Stimulated activated naive B cell treated with anti-CD40 and anti-IgM and Interleukin-4, amounts not matched to agents 10 μg/mL and 1 μg/mL and 100 μg/mL, for 72 hours (primary cell): Measurements from ENCODE around the gene IL19.

Source experiments
- ATAC-seq, 2 donors: fragments of 150-1000 bp; cut with Tn5 transposase; replicated peaks; 2 replicates each; pipeline ENCODE4 v1.10.0; 2021; ENCODE audit warnings: moderate library complexity in 1 of 2
- DNase-seq: peaks from one replicate; pipeline ENCODE4 v3.0.0; 2021
- H3K27ac Mint-ChIP-seq: one replicate; pipeline ENCODE4 v1.8.0; 2022; ENCODE audit warnings: mild to moderate bottlenecking, mixed read lengths
- H3K27me3 Mint-ChIP-seq, 2 donors: one replicate each; pipeline ENCODE4 v1.8.0; 2022; ENCODE audit warnings: mixed read lengths in 2 of 2
- H3K36me3 Mint-ChIP-seq, 2 donors: one replicate each; pipeline ENCODE4 v1.8.0; 2022; ENCODE audit warnings: mixed read lengths in 2 of 2, mild to moderate bottlenecking in 1 of 2
- H3K4me1 Mint-ChIP-seq, 2 donors: one replicate each; pipeline ENCODE4 v1.8.0; 2022; ENCODE audit warnings: mixed read lengths in 2 of 2, mild to moderate bottlenecking in 1 of 2
- H3K4me3 Mint-ChIP-seq, 2 donors: one replicate each; pipeline ENCODE4 v1.8.0; 2022; ENCODE audit warnings: mild to moderate bottlenecking in 2 of 2, mixed read lengths in 2 of 2, moderate library complexity in 1 of 2
- H3K9me3 Mint-ChIP-seq, 2 donors: one replicate each; pipeline ENCODE4 v1.8.0; 2022; ENCODE audit warnings: mixed read lengths in 2 of 2, mild to moderate bottlenecking in 1 of 2

The IL19 gene

GRCh38 chr1:206867239-206867638 is 96.7 kb downstream of the IL19 start:
- no peaks in the 10 kb centered on the region for H3K36me3 Mint-ChIP-seq
- no peak overlapping the region for H3K27ac Mint-ChIP-seq
- H3K9me3 Mint-ChIP-seq = no peaks in the 10 kb centered on the region
- ATAC-seq = no peak
- no peak for DNase-seq
- H3K4me1 Mint-ChIP-seq = peaks cover 10 to 18% of the 10 kb centered on the region in 2 donors
- H3K27me3 Mint-ChIP-seq = peaks cover 5 to 6% of the 10 kb centered on the region in 2 donors
- no peak overlapping the region for H3K4me3 Mint-ChIP-seq

DNA sequence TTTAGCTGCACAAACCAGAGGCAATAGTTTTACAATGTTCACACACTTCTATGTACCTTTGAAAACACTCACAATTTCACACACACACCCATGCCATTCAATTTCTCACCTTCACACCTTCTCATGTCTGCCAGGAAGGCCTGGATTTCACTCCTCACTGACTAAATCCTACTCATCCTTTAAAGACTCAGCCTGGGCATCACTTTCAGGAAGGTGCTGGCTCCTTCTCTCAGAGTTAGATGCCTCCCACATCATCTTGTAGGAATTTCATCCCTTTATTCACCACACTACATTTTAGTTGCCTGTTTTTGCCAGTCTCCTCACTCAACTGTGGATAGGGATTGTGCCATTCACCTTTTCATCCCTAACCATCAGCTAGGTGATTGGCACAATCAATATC is 97.1 kb downstream of the IL19 start:
- no peak for DNase-seq
- Mint-ChIP-seq H3K36me3 (no peaks in the 10 kb centered on the region), H3K27me3 (peaks cover 5% of the 10 kb centered on the region in 2 donors), H3K4me1 (peaks cover 10 to 18% of the 10 kb centered on the region in 2 donors), H3K27ac (no peak overlapping the region), H3K9me3 (no peaks in the 10 kb centered on the region), H3K4me3 (no peak overlapping the region)
- ATAC-seq = no peak

DNA sequence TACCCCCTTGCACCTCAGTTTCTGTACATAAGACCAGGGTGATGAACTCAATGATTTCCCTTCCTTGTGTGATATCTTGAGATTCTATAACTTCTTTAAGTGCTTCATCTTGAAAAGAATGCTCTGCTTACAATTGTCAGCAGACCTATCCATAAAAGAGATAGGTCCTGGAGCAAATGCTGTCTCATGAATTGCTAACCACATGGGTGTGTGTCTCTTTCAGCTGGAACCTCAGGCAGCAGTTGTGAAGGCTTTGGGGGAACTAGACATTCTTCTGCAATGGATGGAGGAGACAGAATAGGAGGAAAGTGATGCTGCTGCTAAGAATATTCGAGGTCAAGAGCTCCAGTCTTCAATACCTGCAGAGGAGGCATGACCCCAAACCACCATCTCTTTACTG is 97.7 kb downstream of the IL19 start:
- Mint-ChIP-seq H3K36me3 (no peaks in the 10 kb centered on the region), H3K4me3 (no peak overlapping the region), H3K27ac (no peak overlapping the region), H3K9me3 (no peaks in the 10 kb centered on the region), H3K4me1 (peaks cover 10 to 18% of the 10 kb centered on the region in 2 donors), H3K27me3 (no peaks in the 10 kb centered on the region)
- DNase-seq (no peak), ATAC-seq (no peak)

DNA sequence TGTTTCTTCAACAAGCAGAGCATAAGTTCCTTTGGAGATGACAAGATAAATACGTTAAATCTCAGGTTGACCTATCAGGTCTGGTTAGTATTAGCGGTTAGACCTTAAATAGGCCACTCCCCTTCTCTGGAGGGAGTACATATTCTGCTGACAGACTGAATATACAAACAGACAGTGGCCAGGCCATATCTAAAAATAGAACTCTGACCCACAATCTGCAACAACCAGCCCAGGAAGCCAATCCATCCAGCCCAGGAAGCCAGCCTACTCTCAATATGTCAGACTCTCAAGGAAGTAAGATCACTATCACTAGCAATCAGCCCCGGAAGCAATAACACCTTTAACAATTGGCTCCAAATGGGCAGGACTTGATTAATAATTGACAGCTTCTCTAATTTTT is 101.6 kb downstream of the IL19 start:
- peaks cover 7 to 8% of the 10 kb centered on the region in 2 donors for H3K9me3 Mint-ChIP-seq
- peaks cover 10 to 19% of the 10 kb centered on the region in 2 donors for H3K36me3 Mint-ChIP-seq
- no peaks in the 10 kb centered on the region for H3K27me3 Mint-ChIP-seq
- no peak overlapping the region for H3K4me3 Mint-ChIP-seq
- DNase-seq (no peak), ATAC-seq (no peak)
- no peaks in the 10 kb centered on the region for H3K4me1 Mint-ChIP-seq
- no peak overlapping the region for H3K27ac Mint-ChIP-seq

- ATAC-seq (no peak), DNase-seq (no peak)
- Mint-ChIP-seq H3K9me3 (peaks cover 13% of the 10 kb centered on the region in 2 donors), H3K4me3 (no peak overlapping the region), H3K4me1 (no peaks in the 10 kb centered on the region), H3K27me3 (no peaks in the 10 kb centered on the region), H3K27ac (no peak overlapping the region), H3K36me3 (peaks cover 13 to 23% of the 10 kb centered on the region in 2 donors)
These were observed 103.1 kb downstream of the IL19 start for GRCh38 chr1:206873603-206874188.

- ATAC-seq (no peak), DNase-seq (no peak)
- Mint-ChIP-seq H3K9me3 (peaks cover 17 to 20% of the 10 kb centered on the region in 2 donors), H3K27me3 (no peaks in the 10 kb centered on the region), H3K36me3 (peaks cover 13 to 29% of the 10 kb centered on the region in 2 donors), H3K4me3 (no peak overlapping the region), H3K27ac (no peak overlapping the region), H3K4me1 (no peaks in the 10 kb centered on the region)
These were observed 105.3 kb downstream of the IL19 start for GRCh38 chr1:206875752-206876377.

DNA sequence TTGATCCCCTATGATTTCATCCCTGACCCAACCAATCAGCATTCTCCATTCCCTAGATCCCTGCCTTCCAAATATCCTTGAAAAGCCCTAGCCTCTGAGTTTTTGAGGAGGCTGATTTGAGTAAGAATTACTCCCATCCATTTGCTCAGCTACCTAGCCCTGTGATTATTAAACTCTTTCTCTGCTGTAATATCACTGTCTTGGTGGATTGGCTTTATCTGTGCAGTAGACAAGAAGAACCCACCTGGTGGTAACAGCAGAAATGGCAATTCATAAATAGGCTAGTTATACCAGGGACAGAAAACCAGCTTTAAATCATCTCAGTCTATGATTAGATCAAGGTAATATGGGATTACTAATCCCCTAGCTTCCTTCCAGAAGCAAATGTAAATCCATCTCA is 107.9 kb downstream of the IL19 start:
- no peak for ATAC-seq
- no peak overlapping the region for H3K27ac Mint-ChIP-seq
- H3K27me3 Mint-ChIP-seq = no peaks in the 10 kb centered on the region
- H3K4me1 Mint-ChIP-seq = no peaks in the 10 kb centered on the region
- H3K4me3 Mint-ChIP-seq = no peak overlapping the region
- peaks cover 17 to 20% of the 10 kb centered on the region in 2 donors for H3K9me3 Mint-ChIP-seq
- DNase-seq = no peak
- H3K36me3 Mint-ChIP-seq = peaks cover 13 to 29% of the 10 kb centered on the region in 2 donors

GRCh38 chr1:206880314-206880713 is 109.7 kb downstream of the IL19 start:
- H3K36me3 Mint-ChIP-seq = peaks cover 9 to 26% of the 10 kb centered on the region in 2 donors
- H3K27ac Mint-ChIP-seq = no peak overlapping the region
- H3K27me3 Mint-ChIP-seq = no peaks in the 10 kb centered on the region
- ATAC-seq (peak in 1 of 2 donors; percentile 29), DNase-seq (no peak)
- peaks cover 15 to 20% of the 10 kb centered on the region in 2 donors for H3K9me3 Mint-ChIP-seq
- H3K4me1 Mint-ChIP-seq = no peaks in the 10 kb centered on the region
- no peak overlapping the region for H3K4me3 Mint-ChIP-seq

- Mint-ChIP-seq H3K27ac (no peak overlapping the region), H3K27me3 (no peaks in the 10 kb centered on the region), H3K4me3 (no peak overlapping the region), H3K36me3 (peaks cover 3 to 13% of the 10 kb centered on the region in 2 donors), H3K4me1 (no peaks in the 10 kb centered on the region), H3K9me3 (peaks cover 9 to 12% of the 10 kb centered on the region in 2 donors)
- ATAC-seq (no peak), DNase-seq (no peak)
These were observed 112.0 kb downstream of the IL19 start for GRCh38 chr1:206882555-206882954.

DNA sequence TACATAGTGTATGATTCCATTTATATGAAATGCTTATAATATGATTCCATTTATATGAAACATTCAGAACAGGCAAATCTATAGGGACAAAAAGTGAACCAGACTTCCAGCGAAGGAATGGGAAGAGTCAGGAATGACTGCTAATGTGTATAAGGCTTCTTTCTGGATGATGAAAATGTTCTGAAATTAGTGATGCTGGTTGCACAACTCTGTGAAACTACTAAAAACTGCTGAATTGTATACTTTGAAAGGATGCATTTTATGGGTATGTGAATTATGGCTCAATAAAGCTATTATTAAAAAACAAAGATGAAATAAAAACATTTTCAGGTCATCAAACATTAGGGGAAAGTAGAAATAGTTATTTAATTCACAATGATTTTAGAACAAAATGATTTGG is 112.6 kb downstream of the IL19 start:
- H3K36me3 Mint-ChIP-seq = peaks cover 3 to 12% of the 10 kb centered on the region in 2 donors
- no peaks in the 10 kb centered on the region for H3K27me3 Mint-ChIP-seq
- H3K4me3 Mint-ChIP-seq = no peak overlapping the region
- DNase-seq (no peak), ATAC-seq (no peak)
- H3K4me1 Mint-ChIP-seq = no peaks in the 10 kb centered on the region
- H3K9me3 Mint-ChIP-seq = peaks cover 8 to 11% of the 10 kb centered on the region in 2 donors
- H3K27ac Mint-ChIP-seq = no peak overlapping the region

- DNase-seq (no peak), ATAC-seq (no peak)
- no peak overlapping the region for H3K27ac Mint-ChIP-seq
- no peaks in the 10 kb centered on the region for H3K27me3 Mint-ChIP-seq
- peaks cover 0 to 2% of the 10 kb centered on the region in 2 donors for H3K4me1 Mint-ChIP-seq
- H3K36me3 Mint-ChIP-seq = peaks cover 0 to 8% of the 10 kb centered on the region in 2 donors
- H3K4me3 Mint-ChIP-seq = no peak overlapping the region
- peaks cover 4 to 6% of the 10 kb centered on the region in 2 donors for H3K9me3 Mint-ChIP-seq
These were observed 113.3 kb downstream of the IL19 start for GRCh38 chr1:206883876-206884275.

DNA sequence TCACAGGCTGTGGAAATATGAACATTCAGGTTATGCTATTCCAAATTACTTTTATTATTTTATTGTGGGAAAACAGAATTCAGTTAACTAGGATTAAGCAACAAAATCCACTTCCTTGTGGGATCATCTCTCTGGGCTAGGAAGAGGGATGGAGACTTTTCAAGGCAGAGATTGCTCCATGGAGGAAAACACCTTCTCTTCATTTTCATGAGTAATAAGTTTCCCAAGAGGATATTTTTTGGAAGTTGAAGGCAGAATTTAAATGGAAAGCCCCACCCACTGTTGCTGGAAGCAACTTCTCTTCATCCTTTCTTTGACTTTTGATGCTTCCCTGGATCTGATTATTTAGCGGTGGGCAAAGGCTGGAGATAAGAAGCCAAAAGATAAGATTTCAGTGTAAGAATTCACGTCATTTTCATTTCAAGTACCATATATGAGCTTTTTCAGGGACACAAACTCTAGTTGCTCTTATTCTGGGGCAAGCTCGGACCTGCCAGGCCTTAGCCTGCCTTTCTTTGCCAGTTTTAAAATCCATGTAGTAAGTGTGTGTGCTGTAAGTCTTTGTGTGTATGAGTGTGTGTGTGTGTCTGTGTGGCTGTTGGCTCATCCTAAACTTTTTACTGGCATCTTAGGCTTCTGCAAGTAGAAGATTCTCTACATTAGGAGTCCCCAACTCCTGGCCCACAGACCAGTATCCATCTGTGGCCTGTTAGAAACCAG is 114.9 kb downstream of the IL19 start:
- DNase-seq = no peak
- H3K9me3 Mint-ChIP-seq = no peaks in the 10 kb centered on the region

DNA sequence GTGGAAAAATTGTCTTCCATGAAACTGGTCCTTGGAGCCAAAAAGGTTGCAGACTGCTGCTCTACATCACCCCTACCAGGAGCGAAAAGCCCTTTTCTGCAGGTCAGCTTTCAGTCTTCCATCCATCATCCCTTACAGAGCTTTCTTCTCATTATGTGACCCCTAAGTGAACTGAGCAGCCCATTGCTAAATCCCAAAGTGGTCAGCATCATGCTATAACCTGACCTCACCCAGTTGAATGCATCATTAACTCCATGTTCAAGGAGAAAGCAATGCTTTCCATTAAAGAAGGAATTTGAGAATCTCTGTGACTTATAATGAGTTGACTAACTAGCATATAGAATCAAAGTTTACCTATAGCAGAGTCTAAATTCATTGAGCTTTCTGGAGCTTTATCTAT is 116.3 kb downstream of the IL19 start:
- Mint-ChIP-seq H3K27ac (no peak overlapping the region), H3K36me3 (peaks cover 3 to 5% of the 10 kb centered on the region in 2 donors), H3K9me3 (no peaks in the 10 kb centered on the region), H3K4me3 (no peak overlapping the region), H3K4me1 (peaks cover 16 to 29% of the 10 kb centered on the region in 2 donors), H3K27me3 (no peaks in the 10 kb centered on the region)
- ATAC-seq (no peak), DNase-seq (no peak)

More for the DNA sequence above, 114.9 kb downstream of the IL19 start:
- no peak for ATAC-seq
- H3K4me3 Mint-ChIP-seq = no peak overlapping the region
- peaks cover 6 to 15% of the 10 kb centered on the region in 2 donors for H3K4me1 Mint-ChIP-seq
- peaks cover 0 to 3% of the 10 kb centered on the region in 2 donors for H3K36me3 Mint-ChIP-seq
- H3K27ac Mint-ChIP-seq = no peak overlapping the region
- H3K27me3 Mint-ChIP-seq = no peaks in the 10 kb centered on the region

DNA sequence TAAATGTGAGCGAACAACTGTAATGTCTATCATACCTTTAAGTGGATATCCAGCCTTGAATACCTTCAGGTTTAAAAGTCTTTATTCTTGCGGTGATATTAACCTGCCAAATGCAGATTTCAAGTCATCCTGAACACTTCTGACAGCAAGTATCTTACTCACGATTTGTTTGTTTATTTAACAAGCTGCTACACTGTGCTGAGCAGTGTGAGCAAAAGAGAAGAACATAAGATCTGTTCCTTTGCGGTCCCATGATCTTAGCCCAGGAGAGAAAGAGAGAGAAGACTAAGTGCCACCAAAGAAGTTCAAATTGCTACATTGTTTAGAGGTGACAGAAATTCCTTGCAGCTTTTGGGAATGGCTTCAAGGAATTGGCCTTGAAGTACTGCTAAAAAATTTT is 117.1 kb downstream of the IL19 start:
- H3K4me3 Mint-ChIP-seq = no peak overlapping the region
- peaks cover 17 to 30% of the 10 kb centered on the region in 2 donors for H3K4me1 Mint-ChIP-seq
- no peak for DNase-seq
- peaks cover 3 to 5% of the 10 kb centered on the region in 2 donors for H3K36me3 Mint-ChIP-seq
- no peak for ATAC-seq
- H3K27me3 Mint-ChIP-seq = no peaks in the 10 kb centered on the region
- no peaks in the 10 kb centered on the region for H3K9me3 Mint-ChIP-seq
- H3K27ac Mint-ChIP-seq = no peak overlapping the region
